ENCODE data around the gene LRMDA. TPM values are rescaled to one million over a fixed set of nuclear protein-coding genes. Genes with fewer than 3 reads are reported as not detected.

The LRMDA gene
- total RNA-seq, 1 experiment from 2014 or later = not detected

DNA sequence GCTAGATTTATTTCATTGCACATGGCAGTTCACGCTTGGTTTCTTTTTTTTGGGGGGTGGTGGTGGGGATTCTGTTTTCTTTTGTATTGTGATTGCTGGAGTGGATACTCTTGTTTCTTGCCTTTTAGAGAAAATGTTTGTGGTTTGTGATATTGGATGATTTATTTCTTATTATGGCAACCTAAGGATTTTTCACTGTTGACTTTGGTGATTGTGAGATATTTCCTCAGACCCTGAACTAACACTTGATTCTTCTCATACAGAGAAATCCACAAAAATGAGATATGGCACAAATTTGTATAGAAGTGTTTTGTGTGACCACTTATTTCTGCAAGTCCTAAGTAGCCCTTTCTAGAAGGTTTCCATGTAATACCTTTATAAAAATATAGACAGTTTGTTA lies 871.1 kb downstream of the LRMDA start:
- in situ Hi-C loops (cut with HindIII; ENCODE audit: low sequenced_read_pairs) = no loop called here
- DNase-seq (ENCODE audit: low spot score) = no peak

DNA sequence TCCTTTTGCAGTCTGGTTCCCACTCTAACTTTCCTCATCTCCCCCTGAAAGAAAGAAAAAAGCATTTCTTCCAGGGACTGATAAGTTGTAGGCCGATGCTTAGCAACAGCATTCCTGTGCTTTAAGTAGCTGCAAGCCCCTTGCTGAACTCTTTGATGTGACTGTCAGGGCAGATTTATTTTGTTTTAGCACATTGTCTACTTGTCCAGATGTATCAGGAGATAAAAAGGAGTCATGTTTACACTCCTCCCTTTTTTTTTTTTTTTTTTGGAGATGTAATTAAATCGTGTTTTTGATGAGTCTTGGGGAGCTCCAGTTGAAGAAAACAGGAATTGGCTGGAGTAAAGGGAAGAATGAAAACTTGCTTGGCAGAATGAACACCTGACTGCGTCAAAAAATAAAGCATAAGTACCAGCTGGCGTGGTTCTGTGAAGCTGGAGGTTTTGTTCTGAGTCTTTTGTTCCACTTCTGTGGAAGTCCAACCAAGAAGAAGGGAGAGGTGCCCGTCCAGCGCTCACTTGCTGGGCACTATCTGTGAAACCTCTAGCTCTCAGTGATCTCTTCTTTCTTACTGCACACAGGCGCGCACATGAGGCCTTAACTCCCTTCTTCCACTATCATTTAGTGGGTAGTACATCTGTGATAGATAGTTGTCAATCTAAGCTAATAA lies 871.7 kb downstream of the LRMDA start:
- DNase-seq (ENCODE audit: low spot score) = no peak
- in situ Hi-C loops (cut with HindIII; ENCODE audit: low sequenced_read_pairs) = no loop called here

DNA sequence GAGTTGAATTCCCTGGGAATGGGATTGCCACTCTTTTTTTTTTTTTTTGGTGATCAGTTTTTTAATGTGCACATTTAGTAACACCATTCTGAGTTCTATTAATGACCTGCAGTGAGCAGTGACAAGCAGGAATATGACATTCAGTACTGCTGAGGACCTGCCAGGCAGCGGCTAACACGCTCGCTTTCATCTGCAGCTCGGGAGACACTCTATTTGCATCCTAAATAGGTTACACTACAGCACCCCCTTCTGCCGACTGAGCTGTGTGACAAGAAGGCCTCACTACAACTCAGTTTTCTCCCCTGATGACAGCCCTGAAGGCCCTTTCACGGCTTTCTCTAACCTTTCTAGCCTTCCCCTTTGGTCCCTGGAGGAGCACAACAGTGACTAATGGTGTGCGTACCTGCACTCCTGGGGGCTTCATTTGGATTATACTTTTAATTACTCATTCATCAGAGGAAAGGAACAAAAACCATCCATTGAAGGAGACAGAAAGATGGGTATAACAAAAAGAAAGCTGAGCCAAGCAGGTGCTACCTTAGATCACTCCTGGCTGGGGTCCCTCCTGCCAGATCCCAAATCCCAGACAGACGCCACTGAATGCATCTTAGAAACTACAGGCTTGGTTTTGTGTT lies 872.4 kb downstream of the LRMDA start:
- in situ Hi-C loops (cut with HindIII; ENCODE audit: low sequenced_read_pairs) = no loop called here
- DNase-seq (ENCODE audit: low spot score) = peak; percentile 79

DNA sequence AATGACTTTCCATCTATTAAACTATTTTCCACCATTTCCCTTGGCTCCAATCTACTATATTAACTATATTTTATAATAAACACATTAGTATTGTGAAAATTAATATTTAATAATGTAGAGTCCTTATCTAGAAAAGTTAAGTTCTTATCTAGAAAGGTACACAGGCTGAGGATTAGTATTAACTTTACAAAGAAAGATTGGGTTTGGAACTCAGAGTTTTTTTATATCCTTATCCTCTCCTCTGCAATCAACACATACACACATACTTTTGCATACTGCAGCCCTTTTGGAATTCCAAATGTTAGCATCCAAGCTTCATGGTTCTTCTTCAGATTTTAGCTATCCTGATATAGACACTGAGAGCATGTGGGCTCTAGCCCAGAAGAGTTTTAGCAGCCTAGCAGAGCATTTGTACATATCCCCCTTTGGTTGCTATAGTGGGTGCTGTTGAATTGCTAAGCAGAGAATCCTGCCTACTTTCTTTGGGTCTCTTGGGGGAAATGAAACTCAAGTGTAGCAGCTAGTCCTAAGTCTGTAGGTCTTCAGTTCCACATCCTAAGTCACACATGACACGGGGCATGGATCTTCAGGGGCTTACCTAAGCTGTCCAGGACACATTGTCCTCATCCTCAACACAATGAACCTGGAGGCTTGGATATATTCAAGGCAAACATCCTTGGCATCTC lies 874.6 kb downstream of the LRMDA start:
- DNase-seq (ENCODE audit: low spot score) = no peak
- in situ Hi-C loops (cut with HindIII; ENCODE audit: low sequenced_read_pairs) = no loop called here

DNA sequence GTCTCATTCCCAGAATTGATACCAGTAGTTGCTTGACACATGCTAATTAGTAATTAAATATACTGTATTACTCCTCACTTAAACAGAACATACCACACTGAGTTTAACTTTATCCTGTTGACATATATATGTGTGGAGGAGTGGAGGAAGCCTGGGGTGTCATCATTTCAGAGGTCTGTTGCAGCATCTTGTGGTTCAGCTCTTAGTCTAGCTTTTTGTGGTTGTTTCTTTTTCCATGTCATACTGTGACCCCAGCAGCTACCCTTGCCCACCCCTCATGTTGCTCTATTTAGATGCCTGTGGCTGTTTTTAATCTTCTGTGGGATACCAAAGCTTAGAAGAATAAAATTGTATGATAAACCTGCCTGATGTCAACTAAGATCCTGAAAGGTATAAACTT lies 875.4 kb downstream of the LRMDA start:
- no peak for DNase-seq (ENCODE audit: low spot score)
- in situ Hi-C loops (cut with HindIII; ENCODE audit: low sequenced_read_pairs) = no loop called here

DNA sequence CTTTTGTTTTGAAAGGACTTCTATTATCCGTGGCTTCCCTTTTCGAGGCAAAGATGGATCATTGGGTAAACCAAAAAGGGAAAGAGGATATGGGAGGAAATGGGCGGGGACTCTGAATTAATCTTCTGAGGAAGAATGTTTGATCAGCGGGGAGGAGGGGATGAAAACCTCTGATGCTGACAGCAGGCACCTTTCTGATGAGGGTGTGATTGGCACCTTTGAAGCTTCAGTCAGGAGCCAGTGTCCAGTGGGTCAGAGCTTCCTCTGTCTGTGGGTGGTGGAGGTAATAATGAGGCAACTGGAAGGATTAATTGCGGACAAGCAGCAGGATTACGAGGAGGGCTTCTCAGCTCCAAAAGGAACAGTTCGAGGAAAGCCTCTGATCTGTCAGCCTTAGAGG lies 877.6 kb downstream of the LRMDA start:
- in situ Hi-C loops (cut with HindIII; ENCODE audit: low sequenced_read_pairs) = no loop called here
- no peak for DNase-seq (ENCODE audit: low spot score)

DNA sequence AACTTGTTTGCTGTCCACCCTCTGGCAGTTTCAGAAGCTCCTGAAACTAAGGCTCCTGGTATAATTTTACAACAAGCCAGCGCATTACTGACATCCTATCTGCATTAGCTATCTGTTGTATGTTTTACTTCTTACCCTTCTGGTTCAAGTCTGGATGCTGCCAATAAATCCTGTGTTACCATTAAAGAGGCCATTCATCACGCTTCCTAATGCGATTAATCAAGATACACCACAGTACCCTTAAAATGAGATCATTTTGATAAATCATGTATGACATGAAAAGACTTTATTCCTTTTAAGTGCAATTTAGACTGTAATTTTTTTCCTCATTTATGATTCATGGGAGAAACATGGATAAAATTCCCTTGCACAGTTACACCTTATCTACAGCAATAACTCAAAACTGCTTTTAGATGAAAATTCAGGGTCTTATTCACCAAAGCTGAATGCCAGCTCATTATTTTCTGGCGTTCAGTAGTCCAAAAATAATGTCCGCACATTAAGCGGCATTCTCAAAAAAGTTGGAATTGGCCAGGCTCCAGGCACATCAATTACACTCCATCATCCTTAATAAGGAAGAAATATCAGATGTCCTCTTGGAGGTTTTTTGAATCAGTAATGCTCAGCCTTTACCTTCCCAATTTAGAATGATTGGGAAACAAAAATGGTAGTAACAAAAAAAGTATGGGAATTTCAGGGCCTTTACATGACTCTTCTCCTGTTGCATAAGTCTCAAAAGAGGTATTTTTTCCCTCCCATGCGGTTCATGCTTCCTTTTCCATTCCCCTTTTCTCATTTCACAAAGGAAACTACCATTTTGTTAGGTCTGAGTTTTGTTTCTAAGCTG lies 878.5 kb downstream of the LRMDA start:
- in situ Hi-C loops (cut with HindIII; ENCODE audit: low sequenced_read_pairs) = no loop called here
- no peak for DNase-seq (ENCODE audit: low spot score)

DNA sequence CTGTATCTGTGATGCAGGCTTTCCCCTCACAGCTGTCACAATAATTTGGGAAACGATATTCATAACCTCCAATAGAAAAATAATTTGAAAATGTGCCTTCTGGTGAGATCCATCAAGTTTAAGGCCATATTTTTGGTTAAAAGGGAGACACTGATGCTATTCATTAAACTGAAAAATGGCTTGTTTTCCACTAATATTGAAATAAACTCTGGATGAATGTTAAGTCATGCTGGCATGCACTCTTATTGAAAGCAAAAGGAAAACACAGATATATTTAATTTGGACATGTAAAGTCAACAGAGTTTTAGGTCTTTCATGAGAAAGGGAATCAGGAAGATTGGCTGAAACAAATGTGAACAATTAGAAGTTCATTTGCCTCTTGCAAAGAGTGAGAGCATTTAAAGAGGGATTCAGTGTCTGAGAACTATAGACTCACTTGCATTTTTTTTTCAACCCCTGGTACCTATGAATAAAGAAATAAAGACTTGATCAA lies 879.2 kb downstream of the LRMDA start:
- no peak for DNase-seq (ENCODE audit: low spot score)
- in situ Hi-C loops (cut with HindIII; ENCODE audit: low sequenced_read_pairs) = no loop called here

DNA sequence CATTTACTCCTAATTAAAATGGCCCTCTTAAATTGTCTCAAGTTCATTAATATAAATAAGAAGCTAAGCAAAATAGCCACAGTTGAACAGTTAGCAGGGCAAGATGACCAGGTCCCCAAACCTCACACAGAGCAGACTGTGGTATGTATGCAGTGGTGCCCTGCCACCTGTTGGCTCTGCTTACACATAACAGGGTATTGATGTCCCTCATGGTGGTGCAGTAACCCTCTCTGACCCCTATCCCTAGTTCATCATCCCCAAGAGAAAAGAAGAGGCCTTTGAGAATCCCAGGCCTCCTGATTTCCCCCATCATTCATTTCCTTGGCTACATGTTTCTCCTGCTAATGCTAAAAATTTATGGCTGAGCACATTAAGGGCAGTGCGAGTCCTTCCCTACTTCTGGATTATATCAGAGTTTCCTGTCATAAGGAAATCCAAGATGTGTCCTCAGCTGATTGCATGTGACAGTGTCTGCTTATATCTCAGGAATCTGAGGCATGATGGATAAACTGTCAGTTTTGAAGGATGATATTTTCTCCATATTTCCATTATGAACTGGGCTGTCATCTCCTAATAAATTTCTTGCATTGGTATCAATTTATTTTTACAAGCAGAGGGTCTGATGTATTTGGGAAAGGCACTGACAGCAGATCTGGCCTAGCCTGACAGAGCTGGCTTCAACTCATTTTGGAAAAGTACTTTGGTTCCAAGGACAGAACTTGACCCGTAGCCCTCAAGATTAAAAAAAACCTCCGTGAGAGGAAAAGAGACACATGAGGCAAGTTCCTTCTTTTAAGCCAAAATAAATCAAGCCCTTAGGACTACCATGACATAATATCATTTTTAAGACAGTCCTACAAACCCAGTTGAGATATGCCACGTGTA lies 880.6 kb downstream of the LRMDA start:
- in situ Hi-C loops (cut with HindIII; ENCODE audit: low sequenced_read_pairs) = no loop called here
- no peak for DNase-seq (ENCODE audit: low spot score)

DNA sequence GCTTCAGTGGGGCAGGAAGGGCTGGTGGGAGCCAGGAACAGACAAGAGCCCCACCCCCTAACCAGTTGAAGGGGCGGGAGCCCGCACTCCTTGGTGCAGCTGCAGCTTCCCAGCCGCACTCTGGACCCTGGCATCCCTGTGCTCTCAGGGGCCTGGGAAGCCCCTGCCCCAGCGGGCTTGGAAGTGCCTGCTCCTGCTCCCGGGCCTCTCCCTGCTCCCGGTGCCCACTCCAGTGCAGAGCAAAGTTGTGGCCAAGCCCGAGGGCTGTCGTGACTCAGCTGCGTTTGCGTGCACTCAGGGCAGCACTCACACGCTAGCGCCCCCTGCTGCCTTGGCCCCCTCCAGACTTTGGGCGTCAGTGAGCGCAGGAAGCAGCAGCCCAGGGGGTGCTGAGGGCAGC lies 883.8 kb downstream of the LRMDA start:
- DNase-seq (ENCODE audit: low spot score) = no peak
- in situ Hi-C loops (cut with HindIII; ENCODE audit: low sequenced_read_pairs) = no loop called here

DNA sequence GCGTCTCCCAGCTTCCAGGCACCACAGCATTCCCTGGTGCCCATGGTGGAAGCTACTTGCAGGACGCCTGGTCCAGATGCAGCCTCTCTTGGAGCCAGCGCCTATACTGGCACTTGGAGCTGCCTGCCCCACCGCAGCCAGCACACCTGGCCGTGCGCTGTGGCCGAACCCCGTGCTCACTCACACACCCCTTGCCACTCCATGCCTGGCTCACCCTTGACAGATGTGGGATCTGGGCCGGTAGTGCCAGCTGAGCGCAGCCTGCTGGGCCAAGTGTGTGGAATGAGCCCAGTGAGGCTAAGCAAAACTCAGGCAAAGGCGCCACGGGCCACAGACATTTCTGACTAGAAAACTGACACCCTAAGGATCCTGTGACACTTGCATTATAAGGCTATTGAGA lies 884.8 kb downstream of the LRMDA start:
- in situ Hi-C loops (cut with HindIII; ENCODE audit: low sequenced_read_pairs) = no loop called here
- DNase-seq (ENCODE audit: low spot score) = no peak

DNA sequence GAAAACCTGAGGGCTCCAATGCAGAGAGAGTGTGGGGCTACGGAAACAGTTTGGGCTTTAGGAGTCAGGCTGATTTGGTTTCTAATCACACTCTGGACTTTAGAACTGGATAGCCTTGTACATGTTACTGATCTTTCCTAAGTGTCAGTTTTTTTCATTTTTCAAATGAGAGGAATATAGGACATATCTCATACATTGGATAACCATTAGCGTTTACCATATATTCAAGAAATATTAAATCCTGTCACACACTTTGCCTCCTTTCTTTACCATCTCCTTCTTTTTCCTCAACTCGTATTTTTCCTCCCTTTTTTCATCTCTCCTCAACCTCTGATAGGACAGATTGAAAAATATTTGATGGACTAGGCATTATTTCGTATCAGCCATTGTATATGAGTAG lies 885.7 kb downstream of the LRMDA start:
- no peak for DNase-seq (ENCODE audit: low spot score)
- in situ Hi-C loops (cut with HindIII; ENCODE audit: low sequenced_read_pairs) = no loop called here

DNA sequence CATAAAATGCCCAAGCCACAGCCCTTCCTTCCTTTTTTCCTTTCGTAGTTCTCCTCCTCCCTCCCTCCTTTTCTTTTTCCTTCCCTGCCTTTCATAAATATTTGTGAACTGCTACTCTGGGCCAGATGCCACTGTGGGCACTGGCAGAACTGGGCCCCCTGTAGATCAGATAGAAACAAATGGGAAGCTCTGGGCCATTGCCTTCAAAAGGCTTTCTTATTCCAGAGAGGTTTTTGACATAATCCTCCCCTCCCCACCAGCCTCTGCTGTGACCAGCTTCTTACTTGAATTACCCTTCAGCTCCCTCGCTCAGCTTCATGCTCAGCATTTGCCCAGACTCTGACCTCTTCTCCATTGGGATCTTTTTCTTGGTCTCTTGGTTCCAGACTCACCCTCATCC lies 886.8 kb downstream of the LRMDA start:
- DNase-seq (ENCODE audit: low spot score) = peak; percentile 67
- in situ Hi-C loops (cut with HindIII; ENCODE audit: low sequenced_read_pairs) = no loop called here

DNA sequence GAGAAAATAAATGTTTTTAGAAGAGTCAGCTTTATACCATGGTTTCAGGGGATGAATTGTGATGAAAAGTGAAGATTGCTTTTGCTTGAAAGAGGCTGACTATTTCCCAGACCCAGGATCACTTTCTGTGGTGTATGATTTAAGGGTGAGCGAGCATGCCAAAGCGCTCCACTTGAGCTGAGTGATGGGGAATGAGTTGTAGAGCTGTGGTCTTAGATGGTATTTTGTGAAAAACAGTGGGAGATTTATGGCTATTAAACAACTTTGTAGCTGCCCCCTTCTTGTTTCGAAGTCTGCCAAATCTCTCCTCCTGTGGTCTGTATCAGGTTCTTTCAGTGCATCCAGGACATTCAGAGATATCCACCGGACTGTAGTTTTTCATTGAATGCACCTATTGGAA lies 888.2 kb downstream of the LRMDA start:
- in situ Hi-C loops (cut with HindIII; ENCODE audit: low sequenced_read_pairs) = no loop called here
- no peak for DNase-seq (ENCODE audit: low spot score)

DNA sequence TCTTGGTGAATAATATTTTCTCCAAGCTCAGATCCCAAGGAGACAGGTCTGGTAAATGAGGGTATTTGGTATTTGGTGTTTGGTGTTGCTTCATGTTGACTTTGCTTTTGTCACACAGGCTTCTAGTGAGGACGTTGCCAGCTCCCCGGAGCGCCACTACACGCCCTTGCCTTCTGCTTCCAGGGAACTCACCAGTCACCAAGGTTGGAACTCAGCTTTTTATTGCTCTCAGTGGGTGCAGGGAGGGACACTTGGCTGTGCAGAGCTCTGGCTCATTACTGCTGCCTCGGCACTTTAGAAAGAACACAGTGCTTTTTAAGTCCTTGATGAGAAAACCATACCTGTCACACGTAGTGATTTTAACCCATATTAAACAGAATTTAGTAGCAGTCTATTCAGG lies 892.9 kb downstream of the LRMDA start:
- peak; percentile 80 for DNase-seq (ENCODE audit: low spot score)
- in situ Hi-C loops (cut with HindIII; ENCODE audit: low sequenced_read_pairs) = no loop called here

DNA sequence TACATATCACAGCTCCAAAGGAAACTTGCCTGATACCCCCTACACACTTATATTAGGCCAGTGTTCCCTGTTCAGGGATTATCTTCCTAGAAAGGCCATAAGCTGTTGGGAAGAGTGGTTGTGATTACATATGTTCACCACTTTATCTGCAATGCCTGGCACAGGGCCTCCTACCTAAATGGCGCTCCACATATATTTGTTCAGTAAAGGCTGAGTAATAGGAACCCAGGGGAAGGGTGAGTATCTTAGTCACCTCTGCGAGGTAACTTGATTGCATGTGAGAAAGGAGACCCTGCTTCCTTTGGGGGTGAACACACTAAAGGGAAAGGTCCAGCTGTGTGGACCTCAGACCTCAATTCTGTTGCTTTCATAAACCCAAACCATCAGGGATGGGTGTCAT lies 896.0 kb downstream of the LRMDA start:
- in situ Hi-C loops (cut with HindIII; ENCODE audit: low sequenced_read_pairs) = no loop called here
- DNase-seq (ENCODE audit: low spot score) = no peak

DNA sequence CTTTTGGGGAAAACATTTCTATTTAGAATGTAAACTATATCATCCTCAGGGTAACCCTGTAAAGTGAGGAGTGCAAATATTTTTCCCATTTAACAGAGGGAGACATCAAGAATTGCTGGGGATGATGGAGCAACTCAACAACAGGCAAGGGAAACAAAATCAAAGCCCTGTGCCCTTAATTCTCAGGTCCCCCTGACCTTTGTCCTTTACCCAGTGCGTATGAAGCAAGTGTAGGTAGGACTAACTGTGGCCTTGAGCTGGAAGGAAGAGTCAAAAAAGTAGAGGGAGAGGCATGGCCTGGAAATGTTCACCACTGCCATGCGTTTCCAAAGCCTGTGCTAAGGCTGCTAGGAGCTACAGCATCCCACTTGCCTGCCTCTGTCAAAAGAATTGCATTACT lies 896.9 kb downstream of the LRMDA start:
- in situ Hi-C loops (cut with HindIII; ENCODE audit: low sequenced_read_pairs) = no loop called here
- DNase-seq (ENCODE audit: low spot score) = no peak

DNA sequence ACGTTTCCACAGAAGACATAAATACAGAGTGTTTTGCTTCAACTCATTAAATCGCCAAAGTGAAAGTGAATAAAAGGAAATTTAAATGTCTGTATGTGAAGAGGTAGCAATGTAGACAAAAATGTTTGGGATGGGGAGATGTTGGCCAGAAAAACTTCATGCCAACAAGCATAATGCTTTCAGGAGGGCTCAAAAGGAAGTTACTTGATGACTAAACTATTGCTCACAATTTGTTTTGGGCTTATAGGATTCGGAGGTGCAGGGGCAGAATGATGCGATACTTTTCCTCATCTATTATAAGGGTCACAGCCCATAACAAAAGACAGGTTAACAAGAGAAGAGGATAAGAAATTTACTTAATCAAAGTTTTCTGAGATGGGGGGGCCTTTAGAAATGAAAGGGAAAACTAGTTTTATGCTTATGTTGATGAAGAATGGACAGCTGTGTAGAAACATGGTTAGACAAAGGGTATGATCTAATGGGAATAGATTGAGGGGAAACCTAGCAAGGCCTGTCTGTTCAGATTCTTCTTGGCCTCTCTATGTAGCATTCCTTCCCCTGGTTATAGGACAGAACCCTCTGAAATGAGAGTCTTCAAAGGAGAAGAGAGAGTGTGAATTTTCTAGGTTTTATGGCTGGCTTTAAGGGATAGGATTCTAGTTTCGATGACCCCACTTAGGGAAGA lies 898.6 kb downstream of the LRMDA start:
- DNase-seq (ENCODE audit: low spot score) = no peak
- in situ Hi-C loops (cut with HindIII; ENCODE audit: low sequenced_read_pairs) = no loop called here
